T-helper 1 cell treated with Interleukin-12 subunit alpha and Interleukin-12 subunit beta and Interleukin-4 antibody, amounts not matched to agents 30 μg/mL and 1 μg/mL, for 36 hours (primary cell): Measurements from ENCODE around the gene TMEM72.

Source experiments
- H3K27ac Mint-ChIP-seq: one replicate; pipeline ENCODE4 v1.8.0; 2021; ENCODE audit warnings: mild to moderate bottlenecking, mixed read lengths
- H3K27me3 Mint-ChIP-seq: one replicate; pipeline ENCODE4 v1.8.0; 2021; ENCODE audit warnings: low read depth, mixed read lengths
- H3K36me3 Mint-ChIP-seq: one replicate; pipeline ENCODE4 v1.8.0; 2021; ENCODE audit warnings: low read depth, mixed read lengths
- H3K4me1 Mint-ChIP-seq: one replicate; pipeline ENCODE4 v1.8.0; 2021; ENCODE audit warnings: low read depth, mixed read lengths
- H3K4me3 Mint-ChIP-seq: one replicate; pipeline ENCODE4 v1.8.0; 2021; ENCODE audit warnings: mild to moderate bottlenecking, moderate library complexity, mixed read lengths
- H3K9me3 Mint-ChIP-seq: one replicate; pipeline ENCODE4 v1.8.0; 2021; ENCODE audit warnings: mixed read lengths

TMEM72 gene

DNA sequence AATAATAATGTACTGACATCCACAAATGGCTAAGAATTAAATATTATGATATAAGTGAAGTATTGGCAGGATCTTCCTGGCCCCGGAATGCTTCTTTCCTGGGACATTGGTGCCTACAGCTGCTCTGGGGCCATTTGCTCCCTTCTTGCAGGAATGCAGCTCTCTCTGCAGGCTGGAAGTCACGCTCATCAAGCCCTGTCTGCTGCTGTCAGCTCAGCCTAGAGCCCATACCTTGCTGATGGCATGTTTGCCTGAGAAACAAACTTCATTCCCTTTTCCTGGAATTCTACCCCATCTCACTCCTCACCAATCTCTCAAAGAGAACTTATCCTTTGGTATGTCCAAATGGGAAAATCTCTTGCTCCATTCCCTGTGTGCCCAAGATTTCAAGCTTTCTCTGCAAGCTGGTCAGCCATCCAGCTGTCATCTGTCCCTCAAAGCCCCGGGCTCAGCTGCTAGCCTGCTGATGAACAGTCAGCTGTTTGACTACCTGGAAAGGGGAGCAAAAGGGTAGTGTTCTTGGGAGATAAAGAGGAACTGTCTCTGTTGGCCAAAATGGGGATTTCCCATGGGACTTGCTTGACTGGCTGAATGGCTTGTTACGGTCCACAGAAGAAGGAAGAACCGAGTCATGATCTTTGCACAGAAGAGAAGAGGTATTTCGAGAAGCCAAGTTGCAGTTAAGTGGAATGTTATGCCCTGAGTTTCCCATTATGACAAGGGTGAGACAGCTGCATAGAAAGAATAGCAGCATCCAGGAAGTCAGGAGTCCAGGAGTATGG, 36.4 kb downstream of the TMEM72 start:
- peaks cover 4% of the 10 kb centered on the region for H3K4me1 Mint-ChIP-seq
- no peak overlapping the region for H3K4me3 Mint-ChIP-seq
- H3K36me3 Mint-ChIP-seq: peaks cover 4% of the 10 kb centered on the region
- peaks cover 16% of the 10 kb centered on the region for H3K27me3 Mint-ChIP-seq
- H3K9me3 Mint-ChIP-seq: peaks cover 23% of the 10 kb centered on the region
- H3K27ac Mint-ChIP-seq: no peak overlapping the region

DNA sequence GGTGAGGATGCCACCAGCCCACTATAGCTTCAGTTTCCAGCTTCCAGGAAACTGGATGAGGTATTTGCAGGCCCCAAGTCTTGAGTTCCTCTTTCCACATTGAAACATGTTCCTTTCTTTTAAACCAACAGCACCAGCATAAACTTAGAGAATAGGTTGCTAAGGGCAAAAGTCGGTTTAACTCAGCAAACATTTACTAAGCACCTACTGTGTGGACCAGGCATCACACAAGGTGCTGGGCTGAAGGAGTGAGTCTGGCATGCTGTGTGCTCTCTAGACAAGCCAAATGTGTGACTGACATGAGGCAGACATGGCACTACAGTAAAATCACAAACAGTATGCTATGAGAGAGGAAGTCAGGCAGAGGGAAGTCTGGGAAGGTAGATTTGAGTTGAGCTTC, 37.5 kb downstream of the TMEM72 start:
- H3K27me3 Mint-ChIP-seq: peaks cover 9% of the 10 kb centered on the region
- peaks cover 4% of the 10 kb centered on the region for H3K4me1 Mint-ChIP-seq
- peaks cover 23% of the 10 kb centered on the region for H3K9me3 Mint-ChIP-seq
- H3K36me3 Mint-ChIP-seq: peaks cover 4% of the 10 kb centered on the region
- H3K27ac Mint-ChIP-seq: no peak overlapping the region
- H3K4me3 Mint-ChIP-seq: no peak overlapping the region

- H3K27ac Mint-ChIP-seq: no peak overlapping the region
- peaks cover 4% of the 10 kb centered on the region for H3K36me3 Mint-ChIP-seq
- H3K27me3 Mint-ChIP-seq: peaks cover 5% of the 10 kb centered on the region
- H3K4me3 Mint-ChIP-seq: no peak overlapping the region
- H3K9me3 Mint-ChIP-seq: peaks cover 19% of the 10 kb centered on the region
- peaks cover 4% of the 10 kb centered on the region for H3K4me1 Mint-ChIP-seq
Observed at GRCh38 chr10:44949127-44949802, 38.1 kb downstream of the TMEM72 start.

GRCh38 chr10:44949915-44950314, 38.8 kb downstream of the TMEM72 start:
- Mint-ChIP-seq H3K27ac (no peak overlapping the region), H3K36me3 (peaks cover 4% of the 10 kb centered on the region), H3K4me1 (peaks cover 6% of the 10 kb centered on the region), H3K4me3 (no peak overlapping the region), H3K9me3 (peaks cover 12% of the 10 kb centered on the region), H3K27me3 (no peaks in the 10 kb centered on the region)

DNA sequence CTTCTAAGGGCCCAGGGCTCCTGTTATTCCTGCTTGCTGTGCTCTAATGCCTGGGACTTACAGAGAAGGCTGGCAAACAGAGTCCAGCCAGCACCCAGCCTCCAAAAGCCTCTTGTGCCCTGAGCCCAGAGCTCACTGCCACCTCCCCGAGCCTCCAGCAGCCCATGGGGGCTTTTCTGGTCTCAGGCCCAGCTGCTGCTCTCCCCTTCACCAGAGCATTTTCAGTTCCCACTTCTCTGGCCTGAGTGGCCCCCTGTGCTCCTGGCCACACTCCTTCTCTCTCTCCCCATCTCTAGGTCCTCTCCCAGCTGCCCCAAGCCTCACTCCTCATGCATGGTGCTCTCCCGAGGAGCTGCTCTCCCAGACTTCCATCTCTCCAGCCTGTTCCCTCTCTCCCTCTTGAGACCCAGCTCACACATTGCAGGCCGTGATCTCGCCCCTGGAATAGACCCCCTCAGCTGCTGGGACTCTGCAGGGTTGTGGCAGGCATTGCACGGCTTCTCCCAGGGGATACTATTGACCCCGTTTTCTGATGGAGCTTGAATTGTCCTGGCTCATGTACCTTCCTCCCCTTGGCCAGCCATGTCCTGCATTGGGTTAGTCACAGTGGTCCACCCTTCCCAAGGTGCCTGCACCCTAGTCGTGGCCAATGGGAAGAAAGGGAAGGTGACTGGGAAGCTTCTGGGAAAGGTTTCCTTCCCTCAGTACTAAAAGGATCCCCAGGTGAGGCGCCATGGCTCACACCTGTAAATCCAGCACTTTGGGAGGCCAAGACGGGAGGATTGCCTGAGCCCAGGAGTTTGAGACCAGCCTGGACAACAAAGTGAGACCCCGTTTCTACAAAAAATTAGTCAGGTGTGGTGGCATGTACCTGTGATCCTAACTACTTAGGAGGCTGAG, 39.4 kb downstream of the TMEM72 start:
- Mint-ChIP-seq H3K36me3 (peaks cover 2% of the 10 kb centered on the region), H3K9me3 (peaks cover 6% of the 10 kb centered on the region), H3K27me3 (no peaks in the 10 kb centered on the region), H3K27ac (no peak overlapping the region), H3K4me3 (no peak overlapping the region), H3K4me1 (peaks cover 7% of the 10 kb centered on the region)

DNA sequence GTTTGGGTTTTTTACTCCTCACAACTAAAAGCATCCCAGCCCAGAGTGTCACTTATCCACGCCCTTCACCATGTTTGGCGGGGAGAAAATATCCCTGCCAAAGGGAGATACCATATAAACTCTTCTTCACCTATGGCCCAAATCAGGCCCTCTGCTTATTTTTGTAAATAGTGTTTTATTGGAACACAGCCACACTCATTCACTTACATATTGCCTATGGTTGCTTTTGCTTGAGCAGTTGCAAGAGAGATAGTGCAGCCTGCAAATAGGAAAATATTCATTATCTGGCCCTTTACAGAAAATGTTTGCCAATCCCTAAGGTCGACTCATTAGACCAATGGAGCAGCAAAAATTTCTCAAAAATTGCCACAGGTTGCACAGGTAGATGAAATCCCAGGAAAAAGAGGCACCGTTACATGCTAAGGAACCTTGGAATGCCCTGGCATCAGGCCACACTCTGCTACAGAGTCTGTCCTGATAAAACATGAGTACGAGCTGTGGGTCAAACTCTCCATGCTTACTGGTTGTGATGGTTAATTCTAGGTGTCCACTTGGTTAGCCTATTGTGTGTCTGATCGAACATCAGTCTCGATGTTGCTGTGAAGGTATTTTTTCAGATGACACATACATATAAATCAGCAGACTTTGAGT, 40.6 kb downstream of the TMEM72 start:
- H3K9me3 Mint-ChIP-seq: no peaks in the 10 kb centered on the region
- no peak overlapping the region for H3K4me3 Mint-ChIP-seq
- no peak overlapping the region for H3K27ac Mint-ChIP-seq
- H3K4me1 Mint-ChIP-seq: peaks cover 11% of the 10 kb centered on the region
- no peaks in the 10 kb centered on the region for H3K27me3 Mint-ChIP-seq
- peaks cover 8% of the 10 kb centered on the region for H3K36me3 Mint-ChIP-seq

DNA sequence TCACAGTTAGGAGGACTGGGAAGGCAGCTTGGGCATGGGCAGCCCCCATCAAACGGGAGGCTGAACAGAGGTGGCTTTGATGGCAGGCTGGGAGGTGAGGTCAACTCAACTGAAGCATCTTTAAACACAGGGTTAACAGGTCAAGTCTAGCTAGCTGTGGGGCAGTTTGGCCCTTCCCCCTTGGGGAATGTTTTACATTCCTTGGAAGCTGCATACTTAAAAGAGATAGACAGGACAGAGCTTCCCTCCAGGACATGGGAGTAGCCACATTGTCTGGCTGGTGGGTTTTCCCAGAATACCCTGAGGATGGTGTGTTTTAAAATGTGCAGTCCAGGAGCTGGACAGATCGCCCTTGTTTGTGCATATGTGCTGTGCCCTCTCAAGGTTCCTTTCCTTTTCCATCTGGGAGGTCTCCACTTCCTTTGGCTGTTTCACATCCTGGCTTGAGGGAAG, 41.7 kb downstream of the TMEM72 start:
- Mint-ChIP-seq H3K36me3 (peaks cover 10% of the 10 kb centered on the region), H3K4me1 (peaks cover 10% of the 10 kb centered on the region), H3K27me3 (no peaks in the 10 kb centered on the region), H3K27ac (no peak overlapping the region), H3K9me3 (no peaks in the 10 kb centered on the region), H3K4me3 (no peak overlapping the region)

DNA sequence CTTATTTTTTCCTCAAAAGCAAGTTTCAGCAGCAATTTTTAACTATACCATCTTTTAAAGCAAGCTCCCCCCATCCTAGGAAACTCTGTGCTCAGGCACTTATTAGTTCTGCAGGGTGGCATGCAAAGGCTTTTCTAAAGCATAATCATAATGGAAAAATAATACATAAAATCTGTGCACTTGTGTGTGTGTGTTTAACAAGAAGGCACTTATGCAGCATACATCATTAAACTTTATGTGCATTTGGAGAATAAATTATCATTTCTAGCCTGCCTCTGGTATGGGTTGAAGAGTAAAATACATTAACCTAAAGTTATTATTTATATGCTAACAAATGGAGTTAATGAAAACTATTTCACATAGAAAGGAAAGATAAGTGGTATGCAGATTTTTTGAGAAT, 42.9 kb downstream of the TMEM72 start:
- H3K27me3 Mint-ChIP-seq: no peaks in the 10 kb centered on the region

DNA sequence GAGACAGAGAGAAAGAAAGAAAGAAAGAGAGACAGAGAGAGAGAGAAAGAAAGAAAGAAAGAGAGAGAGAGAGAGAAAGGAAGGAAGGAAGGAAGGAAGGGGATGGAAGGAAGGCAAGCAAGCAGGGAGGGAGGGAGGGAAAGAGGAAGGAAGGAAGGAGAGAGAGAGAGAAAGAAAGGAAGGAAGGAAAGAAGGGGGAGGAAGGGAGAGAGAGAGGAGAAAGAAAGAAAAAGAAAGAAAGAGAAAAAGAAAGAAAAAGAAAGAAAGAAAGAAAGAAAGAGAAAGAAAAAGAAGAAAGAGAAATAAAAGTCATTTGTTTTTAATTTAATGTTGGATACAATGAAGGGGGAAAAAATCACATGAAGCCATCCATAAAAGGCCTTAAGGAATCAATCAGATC, 43.8 kb downstream of the TMEM72 start:
- Mint-ChIP-seq H3K9me3 (no peaks in the 10 kb centered on the region), H3K4me1 (peaks cover 14% of the 10 kb centered on the region), H3K36me3 (peaks cover 12% of the 10 kb centered on the region), H3K4me3 (no peak overlapping the region), H3K27ac (no peak overlapping the region), H3K27me3 (no peaks in the 10 kb centered on the region)

More for the DNA sequence above, 42.9 kb downstream of the TMEM72 start:
- peaks cover 12% of the 10 kb centered on the region for H3K36me3 Mint-ChIP-seq
- H3K9me3 Mint-ChIP-seq: no peaks in the 10 kb centered on the region
- no peak overlapping the region for H3K27ac Mint-ChIP-seq
- H3K4me3 Mint-ChIP-seq: no peak overlapping the region
- peaks cover 14% of the 10 kb centered on the region for H3K4me1 Mint-ChIP-seq

DNA sequence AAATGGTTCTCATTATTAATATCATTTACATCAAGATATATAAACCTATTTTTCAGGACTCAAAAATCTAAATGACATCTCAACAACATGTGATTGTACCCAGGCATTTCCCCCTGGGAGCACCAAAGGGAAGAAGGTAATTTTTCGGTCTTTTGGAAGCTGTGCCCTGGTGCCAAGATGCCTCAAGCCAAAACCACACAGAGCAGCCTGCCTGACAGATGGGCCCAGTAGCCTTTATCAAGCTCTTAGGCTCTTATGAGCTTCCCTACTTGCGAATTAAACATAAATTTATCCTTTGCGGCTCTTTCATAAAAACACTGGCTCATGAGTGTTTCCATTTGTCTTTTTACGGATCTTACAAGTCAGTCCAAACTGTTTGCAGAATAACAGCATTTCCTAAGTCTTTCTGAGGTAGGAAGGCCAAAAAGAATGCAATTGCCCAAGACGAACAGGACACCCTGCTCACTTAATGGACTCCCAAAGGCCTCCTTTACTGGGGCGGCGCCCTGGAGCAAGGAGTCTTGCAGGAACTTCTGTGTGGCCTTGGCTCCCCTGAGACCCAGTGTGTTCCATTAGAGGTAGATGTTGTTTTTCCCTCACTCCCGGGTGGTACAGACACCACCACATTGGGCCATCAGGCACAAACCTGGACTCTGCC, 44.4 kb downstream of the TMEM72 start:
- Mint-ChIP-seq H3K27ac (no peak overlapping the region), H3K36me3 (peaks cover 12% of the 10 kb centered on the region), H3K4me1 (peaks cover 16% of the 10 kb centered on the region), H3K9me3 (no peaks in the 10 kb centered on the region), H3K4me3 (no peak overlapping the region), H3K27me3 (no peaks in the 10 kb centered on the region)

GRCh38 chr10:44956226-44956625, 45.1 kb downstream of the TMEM72 start:
- Mint-ChIP-seq H3K27ac (no peak overlapping the region), H3K36me3 (peaks cover 12% of the 10 kb centered on the region), H3K4me1 (peaks cover 19% of the 10 kb centered on the region), H3K4me3 (no peak overlapping the region), H3K27me3 (no peaks in the 10 kb centered on the region), H3K9me3 (no peaks in the 10 kb centered on the region)

DNA sequence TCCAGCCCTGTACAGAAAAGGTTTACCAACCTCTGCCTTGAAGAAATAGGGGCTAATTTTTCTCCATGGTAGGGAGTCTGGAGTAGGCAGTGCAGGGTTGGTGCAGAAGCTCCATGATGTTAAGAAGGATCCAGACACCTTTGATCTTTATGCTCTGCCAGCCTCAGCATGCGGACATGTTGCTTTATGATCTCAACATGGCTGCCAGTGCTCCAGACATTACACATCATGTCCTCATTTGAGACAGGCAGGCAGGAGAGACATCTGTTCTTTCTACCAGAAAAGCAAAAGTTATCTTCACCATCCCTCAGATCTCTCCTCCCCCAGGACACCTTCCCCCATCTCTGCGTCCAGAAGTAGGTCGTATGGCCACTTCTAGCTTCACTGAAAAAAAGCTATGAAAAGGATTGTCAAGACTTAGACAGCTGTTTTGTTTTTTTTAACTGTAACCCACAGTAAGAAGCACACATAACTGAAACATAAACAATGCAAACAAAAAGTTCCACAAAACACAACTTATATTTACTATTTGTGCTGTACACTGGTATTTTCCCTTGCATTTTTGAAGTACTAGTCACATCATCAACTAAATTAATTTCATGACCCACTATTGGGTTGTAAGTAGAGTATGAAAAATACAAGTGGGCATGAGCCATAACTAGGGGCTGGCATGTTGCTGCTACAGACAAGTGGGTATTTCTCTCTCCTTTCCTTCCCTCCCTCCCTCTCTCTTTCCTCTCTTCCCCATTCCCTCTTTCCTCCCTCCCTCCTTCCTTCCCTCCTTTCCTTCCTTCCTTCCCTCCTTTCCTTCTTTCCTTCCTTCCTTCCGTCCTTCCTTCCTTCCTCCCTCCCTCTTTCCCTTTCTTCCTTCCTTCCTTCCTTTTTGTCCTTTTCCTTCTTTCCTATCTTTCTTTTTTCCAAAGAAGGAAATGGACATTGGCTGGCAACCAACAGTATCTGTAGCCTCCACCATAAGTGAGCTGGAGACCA, 45.9 kb downstream of the TMEM72 start:
- peaks cover 19% of the 10 kb centered on the region for H3K4me1 Mint-ChIP-seq
- no peaks in the 10 kb centered on the region for H3K27me3 Mint-ChIP-seq
- no peaks in the 10 kb centered on the region for H3K9me3 Mint-ChIP-seq
- no peak overlapping the region for H3K27ac Mint-ChIP-seq
- H3K4me3 Mint-ChIP-seq: no peak overlapping the region
- H3K36me3 Mint-ChIP-seq: peaks cover 12% of the 10 kb centered on the region
